Measurements from ENCODE around the gene BAG1.

The BAG1 gene

DNA sequence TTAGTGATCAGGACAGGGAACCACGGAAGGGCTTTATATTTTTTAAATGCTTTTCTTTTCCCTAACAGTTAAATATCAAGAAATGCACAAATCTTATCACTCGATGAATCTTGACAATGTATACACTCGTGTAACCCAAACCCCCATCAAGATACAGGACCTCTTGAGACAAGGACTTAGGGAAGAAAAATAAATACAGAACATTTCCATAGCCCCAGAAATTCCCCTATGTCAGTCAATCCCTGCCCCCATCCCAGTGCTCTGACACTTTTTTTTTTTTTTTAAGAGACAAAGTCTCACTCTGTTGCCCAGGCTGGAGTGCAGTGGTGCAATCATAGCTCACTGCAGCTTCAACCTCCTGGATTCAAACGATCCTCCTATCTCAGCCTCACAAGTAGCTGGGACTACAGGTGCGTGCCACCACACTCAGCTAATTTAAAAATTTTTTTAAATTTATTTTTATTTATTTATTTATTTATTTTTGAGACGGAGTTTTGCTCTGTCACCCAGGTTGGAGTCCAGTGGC is 21.8 kb downstream of the BAG1 start:
- DNase-seq (ENCODE audit: low read depth): no peak

DNA sequence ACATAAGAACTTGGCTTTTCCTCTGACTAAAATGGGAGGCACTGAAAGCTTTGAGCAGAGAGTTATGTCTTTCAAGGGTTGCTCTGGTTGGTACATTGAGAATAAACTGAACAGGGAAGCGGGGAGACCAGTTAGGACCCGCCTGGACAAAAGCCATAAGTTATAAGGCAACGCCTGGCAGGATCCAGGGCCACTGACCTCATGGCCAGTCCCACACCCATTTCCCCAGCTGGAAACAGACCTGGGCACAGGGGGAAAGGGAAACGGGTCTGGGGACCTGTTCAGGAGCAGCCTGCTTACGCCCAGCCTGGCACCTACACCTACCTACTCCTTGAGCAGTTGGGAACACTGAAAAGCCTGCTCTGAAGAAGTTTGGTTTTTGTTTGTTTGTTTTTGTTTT is 23.2 kb downstream of the BAG1 start:
- no peak for DNase-seq (ENCODE audit: low read depth)

GRCh38 chr9:33239921-33240320 is 24.6 kb downstream of the BAG1 start, which contains the start of gene SPINK4:
TSS of gene SPINK4 (plus strand) at chr9:33240167. CDS start at chr9:33240209, 42 bp downstream.
- DNase-seq (ENCODE audit: low read depth): no peak

DNA sequence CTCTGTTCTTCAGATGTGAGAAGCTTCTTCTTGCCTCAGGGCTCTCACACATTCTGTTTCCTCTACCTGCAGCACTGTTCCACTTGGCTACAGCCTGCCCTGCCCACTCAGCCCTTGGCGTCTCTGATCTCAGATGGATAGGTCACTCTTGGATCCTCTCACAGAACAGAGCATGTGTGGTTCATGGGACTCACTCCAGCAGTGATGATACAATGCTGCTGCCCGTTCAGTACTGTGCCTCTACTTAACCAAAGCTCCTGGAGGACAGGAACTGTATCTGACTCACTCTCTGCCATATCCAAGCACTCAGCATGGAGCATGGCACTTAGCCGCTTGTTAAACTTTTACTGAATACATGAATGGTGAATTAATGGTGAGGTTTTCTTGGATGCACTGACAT is 27.9 kb downstream of the BAG1 start:
- DNase-seq (ENCODE audit: low read depth): no peak

- no peak for DNase-seq (ENCODE audit: low read depth)
Measured at GRCh38 chr9:33234511-33235467, 29.7 kb downstream of the BAG1 start.

GRCh38 chr9:33233626-33234342 is 30.7 kb downstream of the BAG1 start:
- DNase-seq (ENCODE audit: low read depth): no peak

DNA sequence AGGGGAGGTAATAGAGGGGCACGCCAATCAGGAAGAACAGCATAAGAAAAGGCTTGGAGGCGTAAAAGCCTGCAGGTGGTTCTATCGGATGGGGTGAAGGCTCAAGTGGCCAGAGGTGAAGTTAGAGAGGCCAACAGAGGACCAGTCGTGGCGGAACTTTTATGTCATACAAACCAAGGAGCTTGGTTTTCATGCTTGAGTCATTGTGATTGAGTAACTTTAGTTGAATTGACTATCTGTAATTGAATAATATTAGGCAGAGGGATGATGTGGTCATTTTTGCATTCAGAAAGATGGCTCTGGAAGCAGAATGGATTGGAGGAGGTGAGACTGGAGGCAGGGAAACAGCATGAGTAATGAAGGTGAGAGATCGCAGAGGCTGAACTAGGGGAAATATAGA is 31.7 kb downstream of the BAG1 start:
- no peak for DNase-seq (ENCODE audit: low read depth)

DNA sequence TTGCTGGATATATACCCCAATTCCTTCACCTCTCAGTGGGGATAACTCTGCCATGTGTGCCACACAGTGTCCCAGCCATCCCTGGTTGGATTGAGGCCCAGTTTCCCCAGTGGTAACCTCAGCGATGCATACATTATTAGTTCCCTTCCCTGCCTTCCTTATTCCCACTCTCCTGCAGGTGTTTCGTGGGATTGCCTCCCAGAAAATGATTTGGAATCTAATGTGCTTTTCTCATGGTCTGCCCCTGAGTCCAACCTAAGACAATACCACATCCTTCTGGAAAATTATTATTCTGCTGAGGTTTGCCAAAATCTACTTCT is 32.9 kb downstream of the BAG1 start:
- no peak for DNase-seq (ENCODE audit: low read depth)

DNA sequence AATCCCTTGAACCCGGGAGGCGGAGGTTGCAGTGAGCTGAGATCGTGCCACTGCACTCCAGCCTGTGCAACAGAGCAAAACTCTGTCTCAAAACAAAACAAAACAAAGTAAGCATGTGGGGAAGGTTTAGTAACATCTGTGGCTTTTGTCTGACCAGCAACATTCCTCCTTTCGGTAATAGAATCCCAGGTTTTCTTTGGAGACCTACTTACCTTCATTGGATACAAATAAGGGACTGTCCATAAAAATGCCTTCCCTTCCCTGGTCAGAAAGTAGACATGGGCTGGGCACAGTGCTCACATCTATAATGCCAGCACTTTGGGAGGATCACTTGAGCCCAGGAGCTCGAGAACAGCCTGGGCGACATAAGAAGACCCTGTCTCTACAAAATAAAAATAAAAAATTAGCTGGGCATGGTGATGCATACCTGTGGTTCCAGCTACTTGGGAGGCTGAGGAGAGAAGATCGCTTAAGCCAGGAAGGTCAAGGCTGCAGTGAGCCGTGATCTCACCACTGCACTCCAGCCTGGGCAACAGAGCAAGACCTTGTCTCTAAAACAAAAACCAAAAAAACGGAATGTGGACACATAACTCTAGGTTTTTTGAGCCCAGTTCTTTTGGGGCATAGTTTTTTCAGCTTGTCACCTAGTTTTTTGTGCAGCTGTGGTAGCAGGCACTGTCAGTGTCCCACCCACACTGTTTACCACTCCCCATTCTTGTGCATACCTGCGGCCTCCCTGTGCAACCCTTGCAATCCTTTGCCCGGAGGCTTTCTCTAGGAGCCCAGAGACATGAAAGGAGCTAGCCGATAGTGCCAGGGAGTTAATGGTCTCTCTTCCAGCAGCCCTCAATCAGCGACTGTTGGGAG is 33.5 kb downstream of the BAG1 start:
- DNase-seq (ENCODE audit: low read depth): no peak

- DNase-seq (ENCODE audit: low read depth): no peak
Measured at GRCh38 chr9:33229359-33230114, 35.0 kb downstream of the BAG1 start.

- DNase-seq (ENCODE audit: low read depth): no peak
Measured at GRCh38 chr9:33228606-33229005, 35.9 kb downstream of the BAG1 start.

DNA sequence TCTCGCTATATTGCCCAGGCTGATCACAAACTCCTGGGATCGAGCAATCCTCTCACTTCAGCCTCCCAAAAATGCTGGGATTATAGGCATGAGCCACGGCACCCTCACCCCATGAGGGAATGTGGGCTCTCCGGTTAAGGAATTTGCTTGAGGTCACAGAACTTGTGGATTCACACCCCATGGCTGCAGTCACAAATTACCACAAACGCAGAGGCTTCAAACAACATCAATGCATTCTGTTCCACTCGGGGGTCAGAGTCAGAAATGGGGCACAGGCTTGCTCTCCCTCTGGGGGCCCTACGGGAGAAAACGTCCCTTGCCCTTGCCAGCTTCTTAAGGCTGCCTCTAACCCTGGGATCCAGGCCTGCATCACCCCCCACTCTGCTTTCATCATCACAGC is 36.8 kb downstream of the BAG1 start:
- no peak for DNase-seq (ENCODE audit: low read depth)

GRCh38 chr9:33227008-33227398 is 37.5 kb downstream of the BAG1 start:
- no peak for DNase-seq (ENCODE audit: low read depth)

- DNase-seq (ENCODE audit: low read depth): peak; percentile 62
Measured at GRCh38 chr9:33225319-33226147, 39.0 kb downstream of the BAG1 start.

DNA sequence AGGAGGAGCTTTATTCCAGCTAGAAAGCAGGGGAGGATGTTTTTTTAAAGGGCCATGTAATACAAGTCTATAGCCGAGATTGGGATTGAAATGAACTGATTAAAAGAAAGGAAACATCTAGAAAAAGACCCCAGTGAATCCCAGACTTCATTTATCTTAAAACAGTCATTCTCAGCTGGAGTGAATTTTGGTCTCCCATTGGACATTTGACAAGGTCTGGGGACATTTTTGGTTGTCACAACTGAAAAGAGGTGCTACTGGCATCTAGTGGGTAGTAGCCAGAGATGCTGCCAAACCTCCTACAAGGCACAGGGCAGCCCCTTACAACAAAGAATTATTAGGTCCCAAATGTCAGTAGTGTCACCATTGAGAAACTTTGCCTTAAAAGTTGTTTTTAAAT is 40.8 kb downstream of the BAG1 start:
- no peak for DNase-seq (ENCODE audit: low read depth)

DNA sequence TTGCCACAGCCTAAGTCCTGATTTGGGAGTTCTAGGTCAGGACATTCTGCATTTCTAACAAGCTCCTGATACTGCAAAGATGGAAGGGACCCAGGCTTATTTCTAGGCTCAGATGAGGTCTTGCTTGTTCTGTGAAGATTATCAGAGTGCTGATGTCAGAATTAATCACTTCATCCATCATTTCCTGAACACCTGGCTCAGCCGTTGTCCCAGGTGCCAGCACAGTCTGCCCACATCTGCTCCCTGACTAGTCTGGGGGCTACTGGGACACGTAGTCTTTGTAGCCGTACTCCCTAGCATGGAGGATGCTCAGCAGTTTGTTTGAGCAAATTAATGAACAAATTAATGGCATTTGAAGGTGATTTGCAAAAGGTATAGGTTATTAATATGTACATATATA is 42.5 kb downstream of the BAG1 start:
- no peak for DNase-seq (ENCODE audit: low read depth)

DNA sequence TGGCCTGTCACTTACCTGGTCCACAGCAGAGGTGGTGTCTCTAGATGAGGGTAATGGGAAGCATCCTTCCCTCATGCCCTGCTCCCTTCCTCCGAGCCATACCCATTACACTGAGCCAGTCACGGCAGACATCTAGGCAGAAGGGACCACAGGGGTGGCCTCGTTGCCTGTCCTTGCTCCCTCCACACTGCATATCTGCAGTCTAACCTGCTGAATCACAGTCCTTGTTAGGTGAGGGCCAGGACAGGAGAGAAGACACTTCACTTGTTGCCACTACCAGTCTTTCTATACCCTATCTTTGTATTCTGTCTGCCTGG is 43.0 kb downstream of the BAG1 start:
- DNase-seq (ENCODE audit: low read depth): no peak

GRCh38 chr9:33220681-33221567 is 43.6 kb downstream of the BAG1 start:
- no peak for DNase-seq (ENCODE audit: low read depth)

GRCh38 chr9:33211695-33212393 is 52.7 kb downstream of the BAG1 start:
- DNase-seq (ENCODE audit: low read depth): no peak
